ENCODE results near the gene BNIP3. TPM values are rescaled to one million over a fixed set of nuclear protein-coding genes. Genes with fewer than 3 reads are reported as not detected.
"Not testable (repeated sequence)": the region's sequence is repeated elsewhere in the genome, so short reads cannot be mapped to it uniquely, and the experiment has no call there.

BNIP3 gene
- total RNA-seq, 1 donor from 2014 or later: 29.2 TPM

DNA sequence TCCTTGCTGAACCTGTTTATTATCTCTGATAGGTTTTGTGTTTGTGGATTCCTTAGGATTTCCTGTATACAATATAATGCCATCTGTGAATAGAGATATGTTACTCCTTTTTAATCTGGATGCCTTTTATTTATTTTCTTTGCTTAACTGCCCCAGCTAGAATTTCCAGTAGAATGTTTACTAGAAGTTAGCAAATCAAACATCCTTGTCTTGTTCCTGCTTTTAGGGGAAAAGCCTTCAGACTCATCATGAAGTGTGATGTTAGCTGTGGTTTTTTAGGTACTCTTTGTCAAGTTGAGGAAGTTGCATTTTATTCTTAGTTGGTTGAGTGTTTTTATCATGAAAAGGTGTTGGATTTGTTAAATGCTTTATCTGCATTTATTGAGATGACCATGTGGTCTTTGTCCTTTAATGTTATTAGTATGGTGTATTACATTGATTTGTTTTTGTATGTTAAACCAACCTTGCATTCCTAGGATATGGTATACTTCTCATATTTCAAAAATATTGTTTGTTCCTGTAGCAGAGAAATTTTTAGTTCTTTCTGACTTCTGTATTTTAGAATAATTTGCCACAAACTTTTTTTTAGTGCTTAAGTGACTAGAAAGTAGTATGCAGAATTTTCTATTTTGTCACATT is 56.6 kb downstream of the BNIP3 start:
- no peak overlapping the region for H3K4me3 Mint-ChIP-seq (ENCODE audit: unreplicated experiment)
- H3K27ac Mint-ChIP-seq (ENCODE audit: unreplicated experiment): no peak overlapping the region
- TF ChIP-seq, protein P1, sequence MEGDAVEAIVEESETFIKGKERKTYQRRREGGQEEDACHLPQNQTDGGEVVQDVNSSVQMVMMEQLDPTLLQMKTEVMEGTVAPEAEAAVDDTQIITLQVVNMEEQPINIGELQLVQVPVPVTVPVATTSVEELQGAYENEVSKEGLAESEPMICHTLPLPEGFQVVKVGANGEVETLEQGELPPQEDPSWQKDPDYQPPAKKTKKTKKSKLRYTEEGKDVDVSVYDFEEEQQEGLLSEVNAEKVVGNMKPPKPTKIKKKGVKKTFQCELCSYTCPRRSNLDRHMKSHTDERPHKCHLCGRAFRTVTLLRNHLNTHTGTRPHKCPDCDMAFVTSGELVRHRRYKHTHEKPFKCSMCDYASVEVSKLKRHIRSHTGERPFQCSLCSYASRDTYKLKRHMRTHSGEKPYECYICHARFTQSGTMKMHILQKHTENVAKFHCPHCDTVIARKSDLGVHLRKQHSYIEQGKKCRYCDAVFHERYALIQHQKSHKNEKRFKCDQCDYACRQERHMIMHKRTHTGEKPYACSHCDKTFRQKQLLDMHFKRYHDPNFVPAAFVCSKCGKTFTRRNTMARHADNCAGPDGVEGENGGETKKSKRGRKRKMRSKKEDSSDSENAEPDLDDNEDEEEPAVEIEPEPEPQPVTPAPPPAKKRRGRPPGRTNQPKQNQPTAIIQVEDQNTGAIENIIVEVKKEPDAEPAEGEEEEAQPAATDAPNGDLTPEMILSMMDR (IDR thresholded peaks at IDR 0.05): no peak
- peaks cover 51% of the 10 kb centered on the region for H3K4me1 Mint-ChIP-seq (ENCODE audit: unreplicated experiment)
- no peaks in the 10 kb centered on the region for H3K9me3 Mint-ChIP-seq (ENCODE audit: unreplicated experiment)
- H3K36me3 Mint-ChIP-seq (ENCODE audit: unreplicated experiment): peaks cover 6% of the 10 kb centered on the region
- no peak for DNase-seq (ENCODE audit: extremely low spot score, unreplicated experiment)
- H3K27me3 Mint-ChIP-seq (ENCODE audit: unreplicated experiment): no peaks in the 10 kb centered on the region

- TF ChIP-seq, protein P1 (IDR thresholded peaks at IDR 0.05): no peak
- Mint-ChIP-seq H3K4me3 (ENCODE audit: unreplicated experiment) (no peak overlapping the region), H3K9me3 (ENCODE audit: unreplicated experiment) (no peaks in the 10 kb centered on the region), H3K4me1 (ENCODE audit: unreplicated experiment) (peaks cover 31% of the 10 kb centered on the region), H3K36me3 (ENCODE audit: unreplicated experiment) (peaks cover 4% of the 10 kb centered on the region), H3K27me3 (ENCODE audit: unreplicated experiment) (no peaks in the 10 kb centered on the region), H3K27ac (ENCODE audit: unreplicated experiment) (peak overlapping the region; percentile 3)
- no peak for DNase-seq (ENCODE audit: extremely low spot score, unreplicated experiment)
Observed at GRCh38 chr10:131923038-131923756, 58.5 kb downstream of the BNIP3 start.

GRCh38 chr10:131921184-131921583 is 60.5 kb downstream of the BNIP3 start:
- H3K27ac Mint-ChIP-seq (ENCODE audit: unreplicated experiment): peak overlapping the region; percentile 53
- no peak for DNase-seq (ENCODE audit: extremely low spot score, unreplicated experiment)
- H3K4me1 Mint-ChIP-seq (ENCODE audit: unreplicated experiment): peaks cover 14% of the 10 kb centered on the region
- H3K27me3 Mint-ChIP-seq (ENCODE audit: unreplicated experiment): no peaks in the 10 kb centered on the region
- peaks cover 4% of the 10 kb centered on the region for H3K36me3 Mint-ChIP-seq (ENCODE audit: unreplicated experiment)
- no peak overlapping the region for H3K4me3 Mint-ChIP-seq (ENCODE audit: unreplicated experiment)
- TF ChIP-seq, protein P1 (IDR thresholded peaks at IDR 0.05): no peak
- no peaks in the 10 kb centered on the region for H3K9me3 Mint-ChIP-seq (ENCODE audit: unreplicated experiment)

- Mint-ChIP-seq H3K4me1 (ENCODE audit: unreplicated experiment) (peaks cover 14% of the 10 kb centered on the region), H3K27ac (ENCODE audit: unreplicated experiment) (no peak overlapping the region), H3K27me3 (ENCODE audit: unreplicated experiment) (no peaks in the 10 kb centered on the region), H3K9me3 (ENCODE audit: unreplicated experiment) (no peaks in the 10 kb centered on the region), H3K4me3 (ENCODE audit: unreplicated experiment) (no peak overlapping the region), H3K36me3 (ENCODE audit: unreplicated experiment) (peaks cover 4% of the 10 kb centered on the region)
- TF ChIP-seq, protein P1 (IDR thresholded peaks at IDR 0.05): no peak
- DNase-seq (ENCODE audit: extremely low spot score, unreplicated experiment): no peak
Observed at GRCh38 chr10:131920693-131921092, 61.0 kb downstream of the BNIP3 start.

- H3K36me3 Mint-ChIP-seq (ENCODE audit: unreplicated experiment): no peaks in the 10 kb centered on the region
- no peak for DNase-seq (ENCODE audit: extremely low spot score, unreplicated experiment)
- no peak overlapping the region for H3K4me3 Mint-ChIP-seq (ENCODE audit: unreplicated experiment)
- TF ChIP-seq, protein P1 (IDR thresholded peaks at IDR 0.05): no peak
- no peak overlapping the region for H3K27ac Mint-ChIP-seq (ENCODE audit: unreplicated experiment)
- H3K27me3 Mint-ChIP-seq (ENCODE audit: unreplicated experiment): no peaks in the 10 kb centered on the region
- no peaks in the 10 kb centered on the region for H3K9me3 Mint-ChIP-seq (ENCODE audit: unreplicated experiment)
- H3K4me1 Mint-ChIP-seq (ENCODE audit: unreplicated experiment): peaks cover 14% of the 10 kb centered on the region
Observed at GRCh38 chr10:131920151-131920550, 61.6 kb downstream of the BNIP3 start.

DNA sequence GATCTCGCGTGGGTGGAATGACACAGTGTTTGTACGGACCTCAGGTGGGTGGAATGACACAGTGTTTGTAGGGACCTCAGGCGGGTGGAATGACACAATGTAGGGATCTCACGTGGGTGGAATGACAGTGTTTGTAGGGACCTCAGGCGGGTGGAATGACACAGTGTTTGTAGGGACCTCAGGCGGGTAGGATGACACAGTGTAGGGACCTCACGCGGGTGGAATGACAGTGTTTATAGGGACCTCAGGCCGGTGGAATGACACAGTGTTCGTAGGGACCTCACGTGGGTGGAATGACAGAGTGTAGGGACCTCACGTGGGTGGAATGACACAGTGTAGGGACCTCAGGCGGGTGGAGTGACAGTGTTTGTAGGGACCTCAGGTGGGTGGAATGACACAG is 62.3 kb downstream of the BNIP3 start:
- not testable (repeated sequence) for H3K27ac Mint-ChIP-seq (ENCODE audit: unreplicated experiment); H3K9me3 Mint-ChIP-seq (ENCODE audit: unreplicated experiment); DNase-seq (ENCODE audit: extremely low spot score, unreplicated experiment); H3K4me3 Mint-ChIP-seq (ENCODE audit: unreplicated experiment); H3K36me3 Mint-ChIP-seq (ENCODE audit: unreplicated experiment); H3K27me3 Mint-ChIP-seq (ENCODE audit: unreplicated experiment)
- H3K4me1 Mint-ChIP-seq (ENCODE audit: unreplicated experiment): peaks cover 14% of the 10 kb centered on the region

All from osteocyte (in vitro differentiated cells).